GM19395 (cell line): ENCODE data around the gene NT5DC4.
"Not testable (repeated sequence)": the region's sequence is repeated elsewhere in the genome, so short reads cannot be mapped to it uniquely, and the experiment has no call there.

ENCODE experiments used
- ATAC-seq: cut with Tn5 transposase; IDR thresholded peaks from one replicate; pipeline ENCODE4 v1.9.1; 2021; ENCODE audit warnings: mild to moderate bottlenecking, moderate library complexity; ENCODE audit not compliant: unreplicated experiment

Gene NT5DC4

DNA sequence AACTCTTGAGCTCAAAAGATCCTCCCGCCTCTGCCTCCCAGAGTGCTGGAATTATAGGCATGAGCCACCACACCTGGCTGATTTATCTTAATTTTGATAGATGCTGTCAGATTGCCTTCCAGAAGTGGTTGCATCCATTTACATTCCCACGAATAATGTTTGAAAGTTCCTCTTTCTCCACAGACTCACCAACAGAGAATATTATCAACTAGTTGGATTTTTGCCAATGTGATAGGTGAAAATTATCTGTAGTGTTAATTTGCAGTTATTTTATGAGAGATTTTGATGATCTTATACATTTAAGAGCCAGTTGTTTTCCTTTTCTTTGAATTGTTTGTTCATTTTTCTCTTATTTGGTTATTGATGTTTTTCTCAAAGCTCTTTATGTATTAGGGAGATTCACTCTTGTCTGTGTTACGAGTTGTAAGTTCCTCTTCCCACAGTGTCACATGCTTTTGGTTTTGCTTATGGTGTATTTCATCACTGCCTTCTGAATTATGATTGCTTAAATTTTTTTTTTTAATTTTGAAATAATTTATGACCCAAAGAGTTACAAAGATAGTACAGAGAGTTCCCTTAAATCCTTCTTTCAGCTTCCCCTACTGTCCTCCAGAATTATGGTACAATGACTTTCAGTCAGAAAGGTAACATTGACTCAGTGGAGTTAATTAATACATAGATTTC lies 20.7 kb upstream of the NT5DC4 start:
- ATAC-seq = no peak

DNA sequence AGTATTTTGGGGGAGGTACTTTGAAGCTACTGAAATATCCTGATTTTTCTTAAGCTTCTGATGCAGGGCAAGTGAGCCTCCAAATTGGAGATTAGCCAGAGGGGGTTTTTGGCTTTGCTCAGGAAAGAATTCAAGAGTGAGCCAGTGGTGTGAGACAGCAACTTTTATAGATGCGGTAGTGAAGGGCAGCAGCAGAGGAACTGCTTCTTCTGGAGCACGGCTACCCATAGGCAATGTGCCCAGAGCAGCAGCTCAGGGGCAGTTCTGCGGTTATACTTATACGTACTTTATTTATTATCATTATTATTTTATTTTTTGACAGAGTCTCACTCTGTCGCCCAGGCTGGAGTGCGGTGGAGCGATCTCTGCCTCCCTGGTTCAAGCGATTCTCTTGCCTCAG lies 19.8 kb upstream of the NT5DC4 start:
- ATAC-seq = no peak

DNA sequence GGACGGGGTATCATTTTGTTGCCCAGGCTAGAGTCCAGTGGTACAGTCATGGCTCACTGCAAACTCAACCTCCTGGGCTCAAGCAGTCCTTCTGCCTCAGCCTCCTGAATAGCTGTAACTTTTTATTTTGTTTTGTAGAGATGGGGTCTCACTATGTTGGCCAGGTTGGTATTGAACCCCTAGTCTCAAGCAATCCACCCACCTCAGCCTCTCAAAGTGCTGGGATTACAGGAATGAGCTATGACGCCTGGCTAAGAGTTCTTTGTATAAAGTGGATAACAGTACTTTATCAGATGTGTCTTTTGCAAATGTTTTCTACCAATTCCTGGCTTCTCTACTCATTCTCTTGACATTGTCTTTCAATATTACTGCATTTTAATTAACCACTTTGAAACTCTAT lies 17.1 kb upstream of the NT5DC4 start:
- no peak for ATAC-seq

GRCh38 chr2:112705575-112705974 lies 15.2 kb upstream of the NT5DC4 start:
- no peak for ATAC-seq

- ATAC-seq = peak; percentile 47
Observed at GRCh38 chr2:112706170-112706664, 14.6 kb upstream of the NT5DC4 start.

DNA sequence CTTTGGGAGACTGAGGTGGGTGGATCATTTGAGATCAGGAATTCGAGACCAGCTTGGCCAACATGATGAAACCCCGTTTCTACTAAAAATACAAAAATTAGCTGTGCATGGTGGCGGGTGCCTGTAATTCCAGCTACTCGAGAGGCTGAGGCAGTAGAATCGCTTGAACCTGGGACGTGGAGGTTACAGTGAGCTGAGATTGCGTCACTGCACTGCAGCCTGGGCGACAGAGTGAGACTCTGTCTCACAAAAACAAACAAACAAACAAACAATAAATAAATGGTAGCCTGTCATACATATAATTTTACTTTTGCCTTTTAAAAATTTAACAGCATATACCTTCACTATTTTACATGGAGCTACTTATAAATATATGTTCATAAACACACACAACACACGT lies 13.9 kb upstream of the NT5DC4 start:
- ATAC-seq = not testable (repeated sequence)

DNA sequence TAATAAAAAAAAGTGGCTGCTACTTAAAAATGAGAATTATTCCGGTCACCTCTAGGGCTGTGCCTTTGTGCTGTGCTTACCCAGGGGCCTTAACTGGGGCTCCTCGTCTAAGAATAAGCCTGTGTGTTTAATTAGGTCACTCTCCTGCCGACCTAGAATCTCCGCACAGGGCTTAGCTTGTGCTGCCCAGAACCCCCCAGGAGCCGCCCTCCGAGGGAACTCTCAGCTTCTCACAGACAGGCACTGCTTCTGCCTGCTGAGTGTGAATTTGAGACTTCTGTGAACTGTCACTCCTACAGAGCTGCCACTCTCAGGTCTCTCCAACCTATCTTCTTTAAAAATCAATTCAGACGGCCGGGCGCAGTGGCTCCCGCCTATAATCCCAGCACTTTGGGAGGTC lies 11.9 kb upstream of the NT5DC4 start:
- ATAC-seq = no peak

DNA sequence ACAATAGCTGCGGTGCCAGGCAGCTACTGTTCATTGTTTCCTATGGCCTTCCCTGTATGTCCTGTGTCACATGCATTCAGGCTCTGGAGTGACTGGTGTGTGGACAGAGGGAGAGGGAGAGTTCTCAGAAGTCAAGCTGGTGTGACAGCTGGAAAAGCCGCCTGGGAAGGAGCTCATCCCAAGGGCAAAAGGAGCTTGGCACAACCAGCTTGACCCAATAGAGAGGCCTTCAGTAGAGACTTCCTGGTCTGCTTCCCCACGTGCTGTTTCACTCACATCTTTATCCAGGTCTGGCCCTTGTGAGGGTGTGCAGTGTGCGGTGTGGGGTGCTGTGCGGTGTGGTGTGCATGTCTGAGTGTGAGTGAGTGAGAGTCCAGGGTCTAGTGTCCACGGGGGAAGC lies 11.1 kb upstream of the NT5DC4 start:
- ATAC-seq = no peak

DNA sequence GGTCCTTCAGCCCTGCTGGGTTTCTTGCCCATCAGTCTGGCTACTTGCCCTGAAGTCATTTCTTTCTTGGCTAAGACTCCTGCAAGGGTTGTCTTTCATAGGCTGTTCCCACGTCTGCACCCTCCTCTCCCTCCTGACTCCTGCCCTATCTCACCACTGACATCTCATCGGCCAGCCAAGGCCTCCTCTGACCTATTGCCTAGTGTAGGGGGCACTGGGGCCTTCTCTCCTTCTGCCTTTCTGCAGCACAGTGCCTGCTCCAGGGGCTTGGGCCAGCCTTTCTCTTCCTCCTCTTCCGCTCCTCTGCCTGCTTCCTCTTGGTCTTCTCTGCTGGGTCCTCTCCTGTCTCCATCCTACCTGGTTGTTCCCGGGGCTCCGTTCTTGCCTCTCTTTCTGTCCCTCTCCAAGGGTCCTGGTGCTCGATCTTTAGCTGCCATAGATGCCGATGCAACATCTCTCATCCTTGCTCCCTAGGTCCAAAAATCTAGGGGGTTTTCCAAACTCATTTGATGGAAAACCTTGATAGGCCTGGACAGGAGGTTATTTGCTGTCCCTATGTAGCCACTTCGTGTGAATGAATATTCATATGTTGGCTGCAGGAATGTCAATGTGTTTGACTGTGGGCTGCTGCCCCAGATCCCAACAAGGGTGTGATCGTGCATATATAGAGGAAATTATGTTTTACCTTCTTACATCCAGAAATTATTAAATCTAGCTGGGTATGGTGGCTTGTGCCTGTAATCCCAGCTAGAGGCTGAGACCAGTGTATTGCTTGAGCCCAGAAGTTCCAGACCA lies 9.7 kb upstream of the NT5DC4 start:
- ATAC-seq = no peak

DNA sequence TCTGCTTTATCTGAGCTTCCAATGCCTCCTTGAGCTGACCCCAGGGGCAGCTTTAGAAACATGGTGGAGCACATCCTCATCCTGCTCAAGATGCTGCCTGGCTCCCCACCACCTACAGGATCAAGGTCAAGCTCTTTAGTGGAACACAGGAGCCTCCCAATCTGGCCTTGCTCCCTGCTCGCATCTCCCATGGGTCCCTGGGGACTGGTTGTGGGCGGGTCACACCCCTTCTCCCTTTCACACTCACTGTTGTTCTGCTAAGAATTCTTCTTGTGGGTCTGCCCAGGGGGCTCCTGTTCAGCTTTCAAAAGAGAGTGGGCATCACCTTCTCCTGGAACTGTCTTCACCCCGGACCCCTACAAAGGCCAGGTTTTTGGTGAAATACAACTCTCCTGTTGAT lies 8.4 kb upstream of the NT5DC4 start:
- no peak for ATAC-seq

DNA sequence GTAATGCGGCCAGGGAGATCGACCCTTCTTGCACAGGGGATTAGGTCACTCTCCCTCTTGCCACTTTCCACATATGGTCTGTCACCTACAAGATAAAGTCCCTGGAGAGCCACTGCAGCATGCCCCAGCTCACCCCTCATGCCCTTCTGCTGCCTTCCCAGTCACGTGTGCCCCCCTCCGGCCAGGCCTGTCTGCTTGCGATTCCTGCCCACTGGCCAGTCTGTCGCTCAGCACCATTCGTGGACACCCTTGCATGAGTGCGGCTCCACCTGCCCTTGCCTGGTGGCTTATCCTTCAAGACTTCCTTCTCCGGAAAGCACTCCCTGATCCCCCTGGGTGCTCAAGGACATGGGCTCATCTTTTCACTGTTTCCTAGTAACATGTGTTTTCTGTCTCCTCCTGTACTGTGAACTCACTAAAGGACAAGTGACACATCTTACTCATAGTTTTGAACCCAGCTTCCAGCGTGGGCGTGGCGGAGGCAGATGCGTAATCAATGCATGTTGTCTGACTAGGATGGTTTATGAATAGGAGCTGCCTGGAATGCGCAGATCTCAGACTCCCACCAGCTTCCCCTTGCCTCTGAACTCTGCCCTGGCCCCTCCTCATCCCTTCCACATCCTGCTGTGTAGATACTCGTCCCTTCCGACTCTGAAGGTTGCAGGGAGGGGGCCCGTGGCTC lies 7.8 kb upstream of the NT5DC4 start:
- ATAC-seq = no peak

DNA sequence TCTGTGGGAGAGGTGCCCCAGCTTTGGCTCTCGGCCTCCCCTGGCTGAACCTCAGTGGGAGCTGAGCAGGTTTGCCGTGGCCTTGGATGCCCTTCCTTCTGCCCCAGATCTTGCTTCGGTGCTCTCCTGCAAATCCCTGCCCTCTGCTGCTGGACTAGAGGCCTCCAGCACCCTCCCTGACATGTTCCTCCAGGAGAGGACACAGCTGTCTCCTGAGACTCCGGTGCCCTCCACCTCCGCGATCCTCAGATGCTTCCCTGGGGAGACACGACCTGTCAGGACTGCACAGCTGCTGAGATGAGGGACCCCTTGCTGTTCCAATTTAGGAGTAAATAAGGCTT lies 7.3 kb upstream of the NT5DC4 start:
- no peak for ATAC-seq

DNA sequence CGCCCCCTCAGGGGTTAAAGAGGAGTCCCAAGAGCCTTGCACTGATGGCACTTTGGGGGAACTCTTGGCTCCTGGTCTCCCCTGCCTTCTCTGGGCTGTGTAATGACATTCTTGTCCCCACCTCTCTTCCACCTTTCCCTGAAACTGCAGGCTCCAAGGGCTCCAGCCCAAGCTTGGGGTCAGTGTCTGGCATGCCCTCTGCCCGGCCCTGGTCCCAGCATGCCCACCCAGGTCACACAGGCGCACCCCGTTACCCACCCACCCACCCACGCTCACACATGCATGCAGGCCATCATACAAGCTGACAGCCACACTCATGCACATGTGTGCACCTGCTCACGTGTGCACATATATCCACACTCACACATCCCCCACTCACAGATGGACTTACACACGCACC lies 6.9 kb upstream of the NT5DC4 start:
- ATAC-seq = no peak

DNA sequence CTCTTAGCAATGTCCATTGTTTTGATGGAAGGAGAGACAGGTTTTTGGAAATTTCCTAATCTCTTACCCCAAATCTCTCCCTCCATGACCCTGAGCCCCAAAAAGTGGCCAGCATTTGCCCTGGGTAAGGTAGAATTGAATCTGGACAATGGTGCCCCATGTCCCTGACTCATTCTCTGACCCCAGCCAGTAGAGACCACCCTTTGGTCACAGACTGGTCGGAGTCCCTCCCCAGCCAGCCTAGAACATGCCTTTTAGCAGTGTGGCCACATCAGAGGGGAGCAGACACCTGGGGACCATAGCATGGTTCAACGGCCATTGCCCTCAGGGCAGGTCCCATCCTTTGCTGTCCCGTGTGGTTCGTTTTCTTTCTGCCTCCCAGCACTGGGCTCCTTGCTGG lies 6.5 kb upstream of the NT5DC4 start:
- ATAC-seq = no peak

DNA sequence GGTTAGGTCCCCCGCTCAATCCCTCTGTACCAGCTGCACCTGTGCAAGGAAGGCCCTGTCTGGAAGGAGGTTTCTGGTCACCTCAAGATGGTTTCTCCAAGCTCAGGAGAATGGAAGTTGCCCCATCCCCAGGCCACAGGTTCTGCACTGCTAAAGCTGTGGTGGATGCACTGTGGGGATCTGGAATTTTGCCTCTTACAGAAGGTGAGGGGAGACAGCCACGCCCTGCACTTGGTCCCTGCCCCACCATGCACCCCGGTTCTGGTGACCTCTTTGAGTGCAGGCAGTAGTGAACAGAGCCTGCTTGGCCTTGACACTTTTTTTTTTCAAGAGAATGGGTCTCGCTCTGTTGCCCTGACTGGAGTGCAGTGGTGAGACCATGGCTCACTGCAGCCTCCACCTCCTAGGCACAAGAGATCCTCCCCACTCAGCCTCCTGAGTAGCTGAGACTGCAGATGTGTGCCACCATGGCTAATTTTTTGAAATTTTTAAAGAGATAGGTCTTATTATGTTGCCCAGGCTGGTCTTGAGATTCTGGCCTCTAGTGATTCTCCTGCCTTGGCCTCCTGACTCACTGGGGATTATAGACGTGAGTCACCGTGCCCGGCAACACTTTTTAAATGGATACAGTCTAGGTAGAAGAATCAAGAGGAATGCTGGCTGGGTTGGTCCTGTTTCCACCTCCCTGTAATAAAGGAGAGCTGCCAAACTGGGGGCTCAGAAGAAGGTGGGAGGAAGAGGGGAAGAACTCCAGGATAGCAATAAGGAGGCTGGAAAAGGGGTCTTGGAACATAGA lies 5.8 kb upstream of the NT5DC4 start:
- no peak for ATAC-seq

DNA sequence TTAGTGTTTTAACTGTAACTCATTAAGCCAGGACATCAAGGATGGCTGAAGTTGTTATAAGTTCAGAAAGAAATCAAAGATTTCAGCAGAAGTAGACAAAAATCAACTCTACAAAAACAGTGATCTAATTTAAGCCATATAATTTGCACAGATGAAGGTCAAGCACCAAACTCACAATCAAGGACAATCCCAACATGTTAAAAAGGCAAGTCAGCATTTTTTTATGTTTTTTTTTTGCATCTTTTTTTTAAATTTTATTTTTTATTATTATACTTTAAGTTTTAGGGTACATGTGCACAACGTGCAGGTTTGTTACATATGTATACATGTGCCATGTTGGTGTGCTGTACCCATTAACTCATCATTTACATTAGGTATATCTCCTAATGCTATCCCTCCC lies 4.7 kb upstream of the NT5DC4 start:
- not testable (repeated sequence) for ATAC-seq

DNA sequence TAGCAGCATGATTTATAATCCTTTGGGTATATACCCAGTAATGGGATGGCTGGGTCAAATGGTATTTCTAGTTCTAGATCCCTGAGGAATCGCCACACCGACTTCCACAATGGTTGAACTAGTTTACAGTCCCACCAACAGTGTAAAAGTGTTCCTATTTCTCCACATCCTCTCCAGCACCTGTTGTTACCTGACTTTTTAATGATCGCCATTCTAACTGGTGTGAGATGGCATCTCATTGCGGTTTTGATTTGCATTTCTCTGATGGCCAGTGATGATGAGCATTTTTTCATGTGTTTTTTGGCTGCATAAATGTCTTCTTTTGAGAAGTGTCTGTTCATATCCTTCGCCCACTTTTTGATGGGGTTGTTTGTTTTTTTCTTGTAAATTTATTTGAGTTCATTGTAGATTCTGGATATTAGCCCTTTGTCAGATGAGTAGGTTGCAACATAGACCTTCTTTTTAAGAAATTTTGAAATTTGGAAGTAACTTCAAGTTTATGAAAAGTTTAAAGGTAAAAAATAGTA lies 3.9 kb upstream of the NT5DC4 start:
- not testable (repeated sequence) for ATAC-seq

- ATAC-seq = no peak
Observed at GRCh38 chr2:112718863-112719370, 1.9 kb upstream of the NT5DC4 start.

DNA sequence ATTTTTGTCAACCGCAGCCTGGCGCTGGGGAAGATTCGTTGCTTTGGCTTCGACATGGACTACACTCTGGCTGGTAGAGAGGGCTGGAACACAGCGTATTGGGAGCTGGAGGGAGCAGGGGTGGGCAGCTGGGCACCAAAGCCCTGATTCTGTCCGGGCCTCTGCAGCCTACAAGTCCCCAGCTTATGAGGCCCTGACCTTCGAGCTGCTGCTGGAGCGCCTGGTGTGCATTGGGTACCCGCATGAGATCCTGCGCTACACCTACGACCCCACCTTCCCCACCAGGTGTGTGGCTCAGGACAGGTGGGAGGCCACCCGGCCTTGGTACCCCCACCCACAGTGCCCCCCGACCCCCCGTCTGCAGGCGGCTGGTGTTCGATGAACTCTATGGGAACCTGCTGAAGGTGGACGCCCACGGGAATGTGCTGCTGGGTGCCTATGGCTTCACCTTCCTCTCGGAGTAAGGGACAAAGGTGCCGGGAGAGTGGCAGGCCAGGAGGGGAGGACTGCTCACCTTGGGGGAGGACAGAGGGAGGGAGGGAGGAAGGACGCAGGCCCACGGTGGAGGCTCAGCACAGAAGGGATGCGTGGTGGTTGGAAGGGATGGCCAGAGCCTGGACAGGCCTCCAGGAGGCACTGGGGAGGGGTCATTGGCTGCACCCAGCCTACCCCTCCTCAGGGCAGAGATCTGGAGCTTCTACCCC lies 1.2 kb downstream of the NT5DC4 start:
- no peak for ATAC-seq
